Liver (tissue), 9 donors: ENCODE data around the gene NT5C2. TPM values are rescaled to one million over a fixed set of nuclear protein-coding genes. Genes with fewer than 3 reads are reported as not detected.

Source experiments
- DNase-seq: peaks from one replicate; pipeline ENCODE4 v3.0.0-alpha.2; 2017; ENCODE audit warnings: low spot score
- H3K27ac ChIP-seq, 2 donors: one replicate each; pipeline ENCODE4 v1.7.0; 2013; ENCODE audit warnings: inconsistent platforms in 2 of 2, low read length in 2 of 2, control low read depth in 1 of 2, low read depth in 1 of 2, mild to moderate bottlenecking in 1 of 2
- H3K27me3 ChIP-seq, 4 donors: one replicate each; pipeline versions ENCODE4 v1.6.1 to v1.7.0; 2013; ENCODE audit warnings: low read length in 3 of 4, inconsistent platforms in 1 of 4, mild to moderate bottlenecking in 1 of 4, moderate library complexity in 1 of 4; ENCODE audit not compliant: control insufficient read depth in 4 of 4, insufficient read depth in 4 of 4
- H3K36me3 ChIP-seq, 4 donors: one replicate each; pipeline versions ENCODE4 v1.6.1 to v1.7.0; 2013; ENCODE audit warnings: low read length in 3 of 4, mild to moderate bottlenecking in 3 of 4, low read depth in 1 of 4, moderate library complexity in 1 of 4; ENCODE audit not compliant: control insufficient read depth in 4 of 4, insufficient read depth in 3 of 4
- H3K4me1 ChIP-seq, 4 donors: one replicate each; pipeline versions ENCODE4 v1.6.1 to v1.7.0; 2013; ENCODE audit warnings: low read length in 3 of 4, mild to moderate bottlenecking in 3 of 4, moderate library complexity in 1 of 4; ENCODE audit not compliant: control insufficient read depth in 4 of 4, insufficient read depth in 4 of 4
- H3K4me3 ChIP-seq, 3 donors: one replicate each; pipeline versions ENCODE4 v1.6.1 to v1.7.0; 2013; ENCODE audit warnings: low read length in 3 of 3, control low read depth in 1 of 3, low read depth in 1 of 3, mild to moderate bottlenecking in 1 of 3
- H3K9ac ChIP-seq, 2 donors: one replicate each; pipeline ENCODE4 v1.7.0; 2013; ENCODE audit warnings: low read length in 2 of 2, mild to moderate bottlenecking in 2 of 2, moderate library complexity in 2 of 2, control low read depth in 1 of 2, low read depth in 1 of 2
- H3K9me3 ChIP-seq, 4 donors: one replicate each; pipeline versions ENCODE4 v1.6.1 to v1.7.0; 2013; ENCODE audit warnings: low read length in 3 of 4; ENCODE audit not compliant: control insufficient read depth in 4 of 4
- EGR1 ChIP-seq, 2 donors: IDR thresholded peaks; 2 replicates each; pipeline ENCODE4 v1.6.1; 2016 to 2018; ENCODE audit warnings: antibody characterized with exemption in 2 of 2, low read depth in 2 of 2
- FOXA1 ChIP-seq: IDR thresholded peaks from 2 replicates; pipeline ENCODE4 v1.6.1; 2016; ENCODE audit warnings: antibody characterized with exemption
- FOXA2 ChIP-seq: IDR thresholded peaks from 2 replicates; pipeline ENCODE4 v1.6.1; 2016; ENCODE audit warnings: antibody characterized with exemption
- GABPA ChIP-seq, 2 donors: IDR thresholded peaks in 1 of 2; conservative IDR thresholded peaks in 1 of 2; 2 replicates each; pipeline ENCODE4 v1.6.1; 2016; ENCODE audit warnings: antibody characterized with exemption in 2 of 2, mild to moderate bottlenecking in 1 of 2, moderate library complexity in 1 of 2
- HNF4A ChIP-seq, 2 donors: conservative IDR thresholded peaks; 2 replicates each; pipeline ENCODE4 v1.6.1; 2016; ENCODE audit warnings: antibody characterized with exemption in 2 of 2, mild to moderate bottlenecking in 2 of 2
- HNF4G ChIP-seq: IDR thresholded peaks from 2 replicates; pipeline ENCODE4 v1.6.1; 2016; ENCODE audit warnings: antibody characterized with exemption
- JUND ChIP-seq, 2 donors: IDR thresholded peaks; 2 replicates each; pipeline ENCODE4 v1.6.1; 2016; ENCODE audit warnings: antibody characterized with exemption in 2 of 2
- NR2F2 ChIP-seq: IDR thresholded peaks from 2 replicates; pipeline ENCODE4 v1.6.1; 2016; ENCODE audit warnings: antibody characterized with exemption
- RAD21 ChIP-seq, 2 donors: IDR thresholded peaks; 2 replicates each; pipeline ENCODE4 v1.6.1; 2016; ENCODE audit warnings: antibody characterized with exemption in 2 of 2, mild to moderate bottlenecking in 2 of 2
- RXRA ChIP-seq, 2 donors: IDR thresholded peaks; 2 replicates each; pipeline ENCODE4 v1.6.1; 2017 to 2018; ENCODE audit warnings: antibody characterized with exemption in 2 of 2, mild to moderate bottlenecking in 1 of 2
- SP1 ChIP-seq: IDR thresholded peaks from 2 replicates; pipeline ENCODE4 v1.6.1; 2018; ENCODE audit warnings: antibody characterized with exemption, mild to moderate bottlenecking
- TAF1 ChIP-seq: conservative IDR thresholded peaks from 2 replicates; pipeline ENCODE4 v1.6.1; 2016; ENCODE audit warnings: antibody characterized with exemption, mild to moderate bottlenecking
- YY1 ChIP-seq: IDR thresholded peaks from 2 replicates; pipeline ENCODE4 v1.6.1; 2016; ENCODE audit warnings: antibody characterized with exemption, mild to moderate bottlenecking
- ZBTB33 ChIP-seq: IDR thresholded peaks from 2 replicates; pipeline ENCODE4 v1.6.1; 2016; ENCODE audit warnings: antibody characterized with exemption
- WGBS: extraction: QIAGEN DNeasy Blood & Tissue Kit; methylation state at CpG from one replicate; pipeline ENCODE4 v1.1.7; 2013; 5-methylcytosine and 5-hydroxymethylcytosine counted together
- polyA plus RNA-seq, 2 donors: library from polyadenylated mRNA; stranded (reverse) in 1 of 2; unstranded in 1 of 2; fragments of 200-250 nt in 1 of 2; fragments of >200 nt in 1 of 2; fragmentation: Nextera tagmentation in 1 of 2; extraction: Ambion mirVana in 1 of 2; gene quantifications; one replicate each; pipeline versions ENCODE4 v1.2.1 to v1.2.3, GENCODE V29; 2013 to 2015
- total RNA-seq, 2 donors: library from RNA; depleted of rRNA; stranded (reverse); fragments of >200 nt; gene quantifications; one replicate each; pipeline ENCODE4 v1.2.3, GENCODE V29; 2014
- TF ChIP-seq, protein P1 (sequence below): fragments of 150-350 bp; IDR thresholded peaks from 2 replicates; pipeline ENCODE4 v1.5.1; 2017; ENCODE audit warnings: improper control_type of control experiment, low read depth, low read length; ENCODE audit not compliant: missing input control
- TF ChIP-seq, protein P2 (sequence below): IDR thresholded peaks from 2 replicates; pipeline ENCODE4 v1.6.1; 2016; ENCODE audit warnings: antibody characterized with exemption, mild to moderate bottlenecking
- TF ChIP-seq, protein P3 (sequence below): IDR thresholded peaks from 2 replicates; pipeline ENCODE4 v1.6.1; 2016; ENCODE audit warnings: antibody characterized with exemption
- TF ChIP-seq, protein P4 (sequence below): IDR thresholded peaks from 2 replicates; pipeline ENCODE4 v1.6.1; 2016; ENCODE audit warnings: antibody characterized with exemption
- donor health status: healthy.
- donor health status: healthy.
- donor health status: healthy.
- donor health status: healthy.
- donor health status: healthy.

NT5C2 gene
- total and polyA plus RNA-seq, 4 donors = 14.4 to 65.3 (median 33.0) TPM

GRCh38 chr10:103102195-103102594 is 90.9 kb downstream of the NT5C2 start:
- DNase-seq = no peak
- H3K4me1 ChIP-seq = no peaks in the 10 kb centered on the region
- TF ChIP-seq FOXA1 (no peak), RAD21 (IDR thresholded peaks at IDR 0.05) (no peak), HNF4G (no peak)
- TF ChIP-seq, protein P1, sequence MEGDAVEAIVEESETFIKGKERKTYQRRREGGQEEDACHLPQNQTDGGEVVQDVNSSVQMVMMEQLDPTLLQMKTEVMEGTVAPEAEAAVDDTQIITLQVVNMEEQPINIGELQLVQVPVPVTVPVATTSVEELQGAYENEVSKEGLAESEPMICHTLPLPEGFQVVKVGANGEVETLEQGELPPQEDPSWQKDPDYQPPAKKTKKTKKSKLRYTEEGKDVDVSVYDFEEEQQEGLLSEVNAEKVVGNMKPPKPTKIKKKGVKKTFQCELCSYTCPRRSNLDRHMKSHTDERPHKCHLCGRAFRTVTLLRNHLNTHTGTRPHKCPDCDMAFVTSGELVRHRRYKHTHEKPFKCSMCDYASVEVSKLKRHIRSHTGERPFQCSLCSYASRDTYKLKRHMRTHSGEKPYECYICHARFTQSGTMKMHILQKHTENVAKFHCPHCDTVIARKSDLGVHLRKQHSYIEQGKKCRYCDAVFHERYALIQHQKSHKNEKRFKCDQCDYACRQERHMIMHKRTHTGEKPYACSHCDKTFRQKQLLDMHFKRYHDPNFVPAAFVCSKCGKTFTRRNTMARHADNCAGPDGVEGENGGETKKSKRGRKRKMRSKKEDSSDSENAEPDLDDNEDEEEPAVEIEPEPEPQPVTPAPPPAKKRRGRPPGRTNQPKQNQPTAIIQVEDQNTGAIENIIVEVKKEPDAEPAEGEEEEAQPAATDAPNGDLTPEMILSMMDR = no peak
- H3K9me3 ChIP-seq = no peaks in the 10 kb centered on the region
- H3K27ac ChIP-seq = no peak overlapping the region
- no peak overlapping the region for H3K4me3 ChIP-seq
- H3K27me3 ChIP-seq = no peaks in the 10 kb centered on the region
- WGBS = 97% methylated on average over 3 of the region's 3 CpGs
- peaks cover 0 to 57% (median 49%) of the 10 kb centered on the region in 4 donors for H3K36me3 ChIP-seq
- H3K9ac ChIP-seq = no peak overlapping the region

DNA sequence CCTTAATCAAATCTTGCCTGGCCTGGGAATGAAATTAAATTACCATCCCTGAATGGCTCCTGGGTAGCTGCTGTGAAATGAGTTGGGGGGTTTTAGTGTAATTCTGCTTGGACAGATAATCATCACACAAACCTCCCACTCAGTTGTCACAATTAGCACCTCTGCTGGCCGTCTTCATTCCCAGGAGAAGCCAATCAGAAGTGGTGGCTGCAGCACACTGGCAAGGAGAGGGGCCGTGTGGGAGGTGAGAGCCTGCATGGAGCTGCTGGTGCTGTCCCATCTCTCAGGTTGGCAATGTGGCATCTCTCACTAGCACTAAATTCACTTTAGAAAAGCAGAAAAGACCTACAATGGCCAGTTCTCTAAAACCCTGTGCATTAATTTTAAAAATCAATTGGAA is 92.5 kb downstream of the NT5C2 start:
- TF ChIP-seq RXRA (IDR thresholded peaks at IDR 0.05) (no peak), RAD21 (IDR thresholded peaks at IDR 0.05) (no peak), FOXA2 (no peak), TAF1 (no peak), ZBTB33 (no peak), YY1 (no peak), NR2F2 (no peak), JUND (IDR thresholded peaks at IDR 0.05) (no peak), FOXA1 (no peak), GABPA (IDR thresholded peaks at IDR 0.05 in 1 of 2, conservative IDR thresholded peaks at IDR 0.05 in 1 of 2) (no peak), EGR1 (IDR thresholded peaks at IDR 0.05; ENCODE audit: low read depth in 2 of 2) (no peak), SP1 (no peak), HNF4G (no peak), HNF4A (conservative IDR thresholded peaks at IDR 0.05) (no peak)
- TF ChIP-seq, protein P2, sequence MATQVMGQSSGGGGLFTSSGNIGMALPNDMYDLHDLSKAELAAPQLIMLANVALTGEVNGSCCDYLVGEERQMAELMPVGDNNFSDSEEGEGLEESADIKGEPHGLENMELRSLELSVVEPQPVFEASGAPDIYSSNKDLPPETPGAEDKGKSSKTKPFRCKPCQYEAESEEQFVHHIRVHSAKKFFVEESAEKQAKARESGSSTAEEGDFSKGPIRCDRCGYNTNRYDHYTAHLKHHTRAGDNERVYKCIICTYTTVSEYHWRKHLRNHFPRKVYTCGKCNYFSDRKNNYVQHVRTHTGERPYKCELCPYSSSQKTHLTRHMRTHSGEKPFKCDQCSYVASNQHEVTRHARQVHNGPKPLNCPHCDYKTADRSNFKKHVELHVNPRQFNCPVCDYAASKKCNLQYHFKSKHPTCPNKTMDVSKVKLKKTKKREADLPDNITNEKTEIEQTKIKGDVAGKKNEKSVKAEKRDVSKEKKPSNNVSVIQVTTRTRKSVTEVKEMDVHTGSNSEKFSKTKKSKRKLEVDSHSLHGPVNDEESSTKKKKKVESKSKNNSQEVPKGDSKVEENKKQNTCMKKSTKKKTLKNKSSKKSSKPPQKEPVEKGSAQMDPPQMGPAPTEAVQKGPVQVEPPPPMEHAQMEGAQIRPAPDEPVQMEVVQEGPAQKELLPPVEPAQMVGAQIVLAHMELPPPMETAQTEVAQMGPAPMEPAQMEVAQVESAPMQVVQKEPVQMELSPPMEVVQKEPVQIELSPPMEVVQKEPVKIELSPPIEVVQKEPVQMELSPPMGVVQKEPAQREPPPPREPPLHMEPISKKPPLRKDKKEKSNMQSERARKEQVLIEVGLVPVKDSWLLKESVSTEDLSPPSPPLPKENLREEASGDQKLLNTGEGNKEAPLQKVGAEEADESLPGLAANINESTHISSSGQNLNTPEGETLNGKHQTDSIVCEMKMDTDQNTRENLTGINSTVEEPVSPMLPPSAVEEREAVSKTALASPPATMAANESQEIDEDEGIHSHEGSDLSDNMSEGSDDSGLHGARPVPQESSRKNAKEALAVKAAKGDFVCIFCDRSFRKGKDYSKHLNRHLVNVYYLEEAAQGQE = no peak
- TF ChIP-seq, protein P3, sequence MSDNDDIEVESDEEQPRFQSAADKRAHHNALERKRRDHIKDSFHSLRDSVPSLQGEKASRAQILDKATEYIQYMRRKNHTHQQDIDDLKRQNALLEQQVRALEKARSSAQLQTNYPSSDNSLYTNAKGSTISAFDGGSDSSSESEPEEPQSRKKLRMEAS = no peak
- TF ChIP-seq, protein P4, sequence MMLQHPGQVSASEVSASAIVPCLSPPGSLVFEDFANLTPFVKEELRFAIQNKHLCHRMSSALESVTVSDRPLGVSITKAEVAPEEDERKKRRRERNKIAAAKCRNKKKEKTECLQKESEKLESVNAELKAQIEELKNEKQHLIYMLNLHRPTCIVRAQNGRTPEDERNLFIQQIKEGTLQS = no peak
- TF ChIP-seq, protein P1 = no peak
- Histone ChIP-seq H3K9me3 (no peaks in the 10 kb centered on the region), H3K4me1 (no peaks in the 10 kb centered on the region), H3K27ac (no peak overlapping the region), H3K4me3 (no peak overlapping the region), H3K9ac (no peak overlapping the region), H3K27me3 (no peaks in the 10 kb centered on the region), H3K36me3 (peaks cover 0 to 60% (median 50%) of the 10 kb centered on the region in 4 donors)
- WGBS = 88% methylated on average over 2 of the region's 2 CpGs
- DNase-seq = no peak
